Transverse colon (tissue), 4 donors: ENCODE results near the gene BCAS4.

Experiments used
- CTCF ChIP-seq, 5 experiments: fragments of 200-600 bp in 3 of 5; fragments of 450-650 bp in 2 of 5; sonication (generic) in 3 of 5; IDR thresholded peaks; 1 replicate in 2 of 5; 2 replicates in 3 of 5; pipeline ENCODE4 v1.5.1; 2016 to 2017; ENCODE audit warnings: antibody characterized with exemption in 5 of 5, inconsistent platforms in 3 of 5, mild to moderate bottlenecking in 2 of 5, moderate library complexity in 1 of 5
- EP300 ChIP-seq: sonication (generic); formaldehyde crosslinking; IDR thresholded peaks from one replicate; pipeline ENCODE4 v1.6.1; 2017; ENCODE audit warnings: antibody characterized with exemption, low read depth
- POLR2A ChIP-seq: fragments of 450-650 bp; IDR thresholded peaks from one replicate; pipeline ENCODE4 v1.6.1; 2016; ENCODE audit warnings: antibody characterized with exemption, mild to moderate bottlenecking, moderate library complexity
- POLR2AphosphoS5 ChIP-seq, 3 donors: sonication (generic); formaldehyde crosslinking; IDR thresholded peaks; one replicate each; pipeline ENCODE4 v1.6.1; 2016; ENCODE audit warnings: antibody characterized with exemption in 3 of 3

- TF ChIP-seq CTCF (IDR thresholded peaks at IDR 0.05) (no peak), POLR2AphosphoS5 (IDR thresholded peaks at IDR 0.05) (no peak), POLR2A (no peak), EP300 (no peak)
Observed at GRCh38 chr20:50762045-50762422, 32.8 kb upstream of the BCAS4 start.
